Central memory CD4-positive, alpha-beta T cell (primary cell): ENCODE results near the gene HOXA4.

Source experiments
- DNase-seq: peaks from one replicate; pipeline ENCODE4 v3.0.0; 2022

HOXA4 gene

DNA sequence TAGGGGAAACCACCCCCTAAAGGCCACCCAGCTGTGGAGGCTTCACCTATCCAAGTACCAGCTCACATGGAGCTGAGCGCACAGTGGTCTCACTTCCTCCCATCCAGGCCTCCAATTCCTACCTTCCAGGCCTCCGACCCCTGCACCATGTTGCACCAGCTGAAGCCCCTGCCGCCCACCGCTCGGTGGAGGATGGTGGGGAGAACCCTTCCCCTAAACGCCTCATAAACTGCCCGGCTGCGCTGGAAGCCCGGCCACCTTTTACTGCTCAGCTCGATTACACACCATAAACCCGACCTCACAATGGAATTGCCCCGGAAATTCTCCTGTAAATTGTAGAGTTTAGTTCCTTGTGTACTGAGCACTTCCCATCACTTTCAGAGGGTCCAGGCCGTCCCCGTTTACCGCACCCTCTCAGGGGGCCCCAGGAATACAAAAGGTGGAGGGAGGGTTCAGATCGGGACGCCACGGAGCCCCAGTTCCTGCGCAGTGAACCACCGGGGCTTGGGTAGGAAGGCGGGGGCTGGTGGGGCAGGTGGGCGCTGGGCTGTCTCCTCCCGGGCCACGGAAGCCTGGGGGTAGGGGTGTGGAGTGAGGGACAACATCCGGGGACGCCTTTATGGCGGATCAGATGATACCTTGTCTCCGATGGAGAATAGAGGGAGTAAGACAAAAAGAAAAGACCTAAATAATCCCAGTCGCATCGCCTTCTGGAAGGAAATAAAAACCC, 27.3 kb upstream of the HOXA4 start:
- DNase-seq = no peak

DNA sequence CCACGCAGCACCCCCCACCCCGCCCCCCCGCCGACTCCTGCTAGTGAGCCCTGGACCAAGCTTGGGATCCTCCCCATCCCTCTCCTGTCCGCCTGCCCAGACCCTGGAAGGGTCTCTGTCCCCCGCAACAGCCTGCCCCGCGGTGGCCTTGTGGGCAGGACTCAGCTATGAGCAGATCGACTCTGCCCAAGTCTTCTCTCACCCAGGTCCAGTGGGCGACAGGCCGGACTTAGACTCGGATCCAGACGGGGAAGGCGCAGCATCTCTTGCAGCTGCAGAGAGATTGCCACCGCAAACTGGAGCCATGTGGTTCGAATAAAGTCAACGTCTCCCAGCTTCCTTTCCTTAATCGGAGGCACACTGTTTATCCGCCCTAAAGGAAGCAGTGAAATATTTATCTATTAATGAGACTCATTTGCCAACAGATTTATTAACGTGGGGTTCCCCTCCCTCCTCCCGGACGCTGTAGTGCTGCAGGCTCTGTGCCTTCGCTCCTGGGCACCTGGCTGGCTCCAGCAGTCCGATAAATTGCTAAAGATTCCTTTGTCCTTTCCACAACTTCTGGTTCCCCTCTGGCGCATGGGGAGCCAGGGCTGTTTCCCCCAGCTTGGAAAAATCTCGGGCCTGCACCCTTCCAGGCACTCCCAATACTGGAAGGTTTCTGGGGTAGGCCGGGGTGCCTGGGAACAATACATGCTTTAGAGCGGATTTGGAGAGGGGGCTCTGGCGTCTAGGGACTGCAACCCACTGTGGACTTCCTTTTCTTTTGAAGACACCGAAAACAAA, 26.6 kb upstream of the HOXA4 start:
- no peak for DNase-seq

DNA sequence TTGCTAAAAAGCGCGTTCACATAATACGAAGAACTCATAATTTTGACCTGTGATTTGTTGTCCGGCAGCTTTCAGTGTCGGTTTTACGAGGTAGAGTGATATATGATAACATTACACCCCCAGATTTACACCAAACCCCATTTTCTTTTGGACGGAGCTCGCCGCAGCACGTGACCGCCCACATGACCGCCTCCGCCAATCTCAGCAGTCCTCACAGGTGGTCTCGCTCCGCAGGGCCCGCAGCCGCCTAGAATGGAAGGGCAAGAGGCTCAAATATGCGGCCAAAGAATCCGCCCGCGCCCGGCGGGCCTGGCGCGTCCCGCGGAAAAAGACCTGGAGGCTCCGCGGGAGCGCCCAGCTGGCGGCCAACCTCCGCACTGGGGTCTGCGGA, 25.9 kb upstream of the HOXA4 start, which contains the start of gene HOXA7:
HOXA7 (minus strand) TSS at position 168 of the 391 bp plus-strand sequence; CDS start at position 38, 130 bp downstream.
- no peak for DNase-seq

DNA sequence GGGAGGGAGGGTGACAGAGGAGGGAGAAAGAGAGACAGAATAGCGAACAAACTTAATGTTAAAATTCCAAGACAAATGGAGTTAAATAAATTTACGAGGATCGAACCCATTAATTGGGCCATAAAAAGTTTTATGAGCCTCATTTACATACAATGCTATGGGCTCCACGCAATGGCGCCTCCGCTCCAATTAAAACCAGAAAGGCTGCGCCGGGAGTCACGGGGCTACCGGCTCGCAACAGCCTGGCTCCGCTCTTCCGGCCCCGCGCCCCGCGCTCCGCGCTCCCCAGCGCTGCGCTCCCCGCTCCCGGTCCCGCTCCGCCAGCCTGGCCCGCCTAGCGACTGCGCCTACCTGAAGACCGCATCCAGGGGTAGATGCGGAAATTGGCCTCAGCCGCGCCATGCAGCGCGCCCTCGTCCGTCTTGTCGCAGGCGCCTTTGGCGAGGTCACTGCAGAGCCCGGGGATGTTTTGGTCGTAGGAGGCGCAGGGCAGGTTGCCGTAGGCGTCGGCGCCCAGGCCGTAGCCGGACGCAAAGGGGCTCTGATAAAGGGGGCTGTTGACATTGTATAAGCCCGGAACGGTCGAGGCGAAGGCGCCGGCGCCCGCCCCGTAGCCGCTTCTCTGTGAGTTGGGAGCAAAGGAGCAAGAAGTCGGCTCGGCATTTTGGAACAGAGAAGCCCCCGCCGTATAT, 25.4 kb upstream of the HOXA4 start:
- no peak for DNase-seq

DNA sequence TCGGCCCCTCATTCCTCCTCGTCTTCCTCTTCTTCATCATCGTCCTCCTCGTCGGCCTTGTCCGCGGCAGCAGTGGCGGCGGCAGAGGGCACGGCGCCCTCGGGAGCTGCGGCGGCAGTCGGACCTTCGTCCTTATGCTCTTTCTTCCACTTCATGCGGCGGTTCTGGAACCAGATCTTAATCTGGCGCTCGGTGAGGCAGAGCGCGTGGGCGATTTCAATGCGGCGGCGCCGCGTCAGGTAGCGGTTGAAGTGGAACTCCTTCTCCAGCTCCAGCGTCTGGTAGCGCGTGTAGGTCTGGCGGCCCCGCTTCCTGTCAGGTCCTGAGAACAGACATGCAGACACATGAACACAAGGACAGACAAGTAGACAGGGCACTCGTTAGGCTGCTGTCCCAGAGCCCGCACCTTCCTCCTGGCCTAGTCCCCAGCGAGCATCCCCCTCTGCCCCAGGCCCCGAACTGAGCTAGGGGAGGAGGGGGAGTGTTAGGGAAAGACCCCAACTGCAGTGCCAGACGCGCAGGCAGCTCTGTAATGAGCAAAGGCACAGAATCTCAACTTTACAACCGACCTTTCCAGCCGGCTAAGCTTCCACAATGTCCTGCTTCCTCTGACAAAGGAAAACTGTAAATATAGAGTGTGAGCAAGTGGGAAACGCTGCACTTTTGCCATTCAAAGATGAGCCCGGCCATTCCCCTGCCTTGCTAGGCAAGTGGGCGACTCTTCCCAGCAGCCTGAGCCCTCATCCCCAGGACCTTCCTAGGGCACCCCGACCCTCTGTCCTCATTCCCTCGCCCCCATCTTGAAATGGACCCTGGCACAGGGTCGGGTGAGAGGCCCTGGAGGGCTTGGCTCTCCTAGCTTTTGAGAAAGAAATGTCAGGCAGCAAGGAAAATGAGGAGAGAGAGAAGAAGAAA, 24.6 kb upstream of the HOXA4 start:
- no peak for DNase-seq

DNA sequence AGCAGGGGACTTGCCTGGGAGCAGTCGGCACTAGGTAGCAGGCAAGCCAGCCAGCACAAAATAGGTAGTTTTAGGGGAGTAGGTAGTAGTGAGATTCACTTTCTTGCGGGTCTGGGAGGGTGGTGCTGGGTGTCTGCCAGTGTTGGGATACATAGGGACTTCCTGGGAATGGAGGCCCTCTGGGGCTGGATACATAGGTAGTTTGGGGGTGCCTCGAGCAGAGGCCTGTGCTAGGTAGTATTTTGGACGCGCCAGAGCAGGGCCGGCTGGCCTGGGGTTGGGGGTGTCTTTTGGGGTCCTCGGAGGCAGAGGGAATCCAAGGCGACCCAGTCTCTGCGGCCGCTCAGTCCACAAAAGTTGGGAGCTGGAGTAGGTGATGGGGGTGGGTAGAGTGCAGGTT, 23.8 kb upstream of the HOXA4 start:
- no peak for DNase-seq

DNA sequence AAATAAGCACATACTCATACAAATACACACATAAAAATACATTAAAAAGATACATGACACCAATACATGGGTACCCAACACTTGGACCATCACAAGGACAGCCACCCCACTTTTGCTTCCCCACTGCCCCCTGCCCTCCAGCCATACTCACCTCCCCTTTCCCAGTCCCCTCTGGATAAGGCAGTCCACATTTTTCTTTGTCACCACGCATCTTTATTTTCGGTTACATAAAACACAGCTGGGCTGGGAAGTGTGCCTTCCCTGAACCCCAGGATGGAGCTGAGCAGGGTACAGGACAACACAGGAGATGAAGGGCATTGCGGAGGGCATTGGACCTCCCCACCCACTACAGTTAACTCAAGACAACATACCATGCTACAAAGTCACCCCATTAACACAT, 23.0 kb upstream of the HOXA4 start:
- no peak for DNase-seq

DNA sequence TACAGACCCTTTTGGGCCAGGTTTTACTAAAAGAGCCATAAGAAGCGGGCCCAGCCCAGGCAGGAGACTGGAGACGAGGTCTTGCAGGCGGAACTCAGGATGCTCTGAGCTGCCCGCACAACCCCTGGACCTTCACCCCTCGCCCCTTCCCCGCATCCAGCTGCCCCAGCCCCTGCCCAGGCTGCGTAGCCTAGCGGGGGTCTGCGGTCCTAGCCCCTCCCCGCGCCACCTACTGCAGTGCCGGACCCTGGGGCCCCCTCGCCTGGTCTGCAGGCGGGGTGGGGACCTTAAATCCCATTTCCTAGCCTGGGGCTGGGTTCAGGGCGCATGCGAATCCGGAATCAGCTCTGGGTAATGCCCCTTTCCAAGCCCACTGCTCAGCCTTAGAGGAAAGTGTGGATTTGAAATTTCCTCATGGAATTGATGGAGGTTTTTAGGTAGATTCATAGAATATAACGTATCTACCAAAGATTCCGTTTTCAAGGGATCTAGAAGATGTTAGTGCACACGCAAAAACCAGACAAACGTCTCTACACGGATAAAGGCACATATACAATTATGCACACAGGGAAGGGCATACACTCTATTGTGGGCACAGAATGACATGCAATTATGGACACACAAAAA, 22.4 kb upstream of the HOXA4 start:
- no peak for DNase-seq

DNA sequence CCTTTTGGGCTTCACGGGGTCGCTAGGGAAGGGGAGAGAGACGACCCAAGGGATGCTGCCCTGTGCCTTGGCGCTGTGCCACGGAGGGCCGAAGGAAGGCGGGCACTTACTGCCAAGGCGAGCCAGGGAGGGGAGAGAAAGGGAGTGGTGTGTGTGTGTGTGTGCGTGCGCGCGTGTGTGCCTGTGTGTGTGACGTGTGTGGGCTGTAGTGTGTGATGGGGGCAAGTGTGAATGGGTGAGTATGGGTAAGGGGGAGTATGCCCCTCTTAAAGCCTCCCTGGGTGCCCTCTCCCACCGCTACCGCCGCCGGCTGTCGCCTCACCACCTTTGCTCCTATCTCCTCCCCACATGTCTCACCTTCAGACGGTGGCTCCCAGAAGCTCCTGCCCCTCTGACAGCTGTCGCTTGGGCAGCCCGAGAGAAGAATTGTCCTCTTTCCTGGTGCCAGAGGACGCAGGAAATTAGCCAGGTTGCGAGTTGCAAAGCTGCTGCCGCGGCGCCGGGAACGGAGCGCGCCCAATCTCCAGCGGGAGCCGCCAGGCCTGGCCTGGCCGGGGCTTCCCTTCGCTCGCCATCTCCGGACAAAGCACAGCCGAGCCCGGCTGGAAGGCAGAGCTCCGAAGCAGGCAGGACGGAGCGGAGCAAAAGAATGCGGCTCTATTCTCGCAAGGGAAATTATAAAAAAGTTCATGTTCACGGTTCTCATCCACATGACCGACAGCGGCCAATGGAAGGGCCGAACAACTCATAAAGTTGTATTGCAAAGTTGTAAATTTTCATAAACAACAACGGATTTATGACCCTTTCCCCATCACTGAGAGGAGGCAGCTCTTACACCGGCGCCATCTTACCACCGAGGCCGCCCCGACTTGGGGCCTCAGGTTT, 21.6 kb upstream of the HOXA4 start, which contains the start of gene HOXA3:
HOXA3 (minus strand) TSS at position 653 of the 885 bp plus-strand sequence. CDS start 41,943 bp downstream, outside the sequence.
- no peak for DNase-seq

DNA sequence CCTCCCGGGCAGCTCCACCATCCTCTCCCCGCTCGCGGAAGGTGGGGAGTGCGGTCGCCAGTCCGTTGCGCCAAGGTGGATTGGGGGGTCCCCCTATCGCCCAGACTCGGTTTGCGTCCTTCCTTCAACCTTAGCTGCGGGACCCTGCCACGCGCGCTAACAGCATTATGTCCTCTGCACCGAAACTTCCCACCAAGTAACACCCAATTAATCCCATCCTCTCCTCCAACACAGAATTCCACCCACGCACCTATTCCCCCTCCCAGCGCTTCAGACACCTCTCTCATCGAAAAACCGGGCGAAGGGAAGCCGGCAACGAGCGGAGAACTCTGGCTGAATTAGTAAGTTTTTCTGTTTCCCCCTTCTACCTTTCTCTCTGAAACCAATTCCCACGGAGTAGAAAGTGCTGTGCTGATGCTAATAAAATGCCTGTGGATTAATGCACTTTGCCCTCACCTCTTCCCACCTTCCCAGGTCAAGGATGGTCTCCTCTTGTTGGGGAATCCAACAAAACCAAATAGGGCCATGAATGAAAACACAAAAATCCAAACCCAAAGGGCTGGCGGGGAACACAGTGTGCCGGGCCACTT, 20.9 kb upstream of the HOXA4 start:
- DNase-seq = no peak

DNA sequence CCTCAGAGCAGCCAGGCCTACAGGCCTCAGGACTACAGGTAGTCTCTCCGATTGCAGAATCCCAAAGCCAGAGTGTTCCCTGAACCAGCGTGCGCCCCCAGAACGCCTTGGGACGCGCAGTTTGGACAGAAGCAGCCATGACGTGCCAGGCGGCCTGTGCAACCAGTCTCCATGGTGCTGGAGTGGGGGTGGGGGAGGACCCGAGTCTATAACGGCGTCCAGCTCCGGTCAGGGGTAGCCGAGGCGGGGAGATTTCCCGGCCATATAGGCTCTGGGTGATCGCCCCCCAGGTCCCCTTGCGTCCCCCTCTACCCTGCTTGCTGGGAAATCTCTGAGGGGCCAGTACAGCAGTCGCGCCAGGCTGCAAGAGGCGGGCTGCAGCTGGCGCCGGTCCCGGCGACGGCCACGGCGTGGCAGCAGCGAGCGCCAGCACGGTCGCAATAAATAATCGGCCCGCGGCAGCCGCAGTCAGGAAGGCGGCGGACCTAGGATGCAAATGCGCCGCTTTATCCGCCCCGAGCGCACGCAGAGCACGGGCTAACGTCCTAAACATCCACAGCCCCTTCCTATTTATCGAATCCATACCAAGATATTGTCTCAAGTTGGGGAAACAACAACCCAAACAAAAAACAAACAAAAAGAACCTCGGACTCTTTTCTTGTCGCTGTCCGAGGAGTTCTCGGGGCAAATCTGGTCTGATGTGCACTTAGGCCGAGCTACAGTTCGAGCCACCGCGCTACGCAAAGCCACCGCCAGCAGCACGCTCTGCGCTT, 20.2 kb upstream of the HOXA4 start:
- DNase-seq = peak; percentile 48

DNA sequence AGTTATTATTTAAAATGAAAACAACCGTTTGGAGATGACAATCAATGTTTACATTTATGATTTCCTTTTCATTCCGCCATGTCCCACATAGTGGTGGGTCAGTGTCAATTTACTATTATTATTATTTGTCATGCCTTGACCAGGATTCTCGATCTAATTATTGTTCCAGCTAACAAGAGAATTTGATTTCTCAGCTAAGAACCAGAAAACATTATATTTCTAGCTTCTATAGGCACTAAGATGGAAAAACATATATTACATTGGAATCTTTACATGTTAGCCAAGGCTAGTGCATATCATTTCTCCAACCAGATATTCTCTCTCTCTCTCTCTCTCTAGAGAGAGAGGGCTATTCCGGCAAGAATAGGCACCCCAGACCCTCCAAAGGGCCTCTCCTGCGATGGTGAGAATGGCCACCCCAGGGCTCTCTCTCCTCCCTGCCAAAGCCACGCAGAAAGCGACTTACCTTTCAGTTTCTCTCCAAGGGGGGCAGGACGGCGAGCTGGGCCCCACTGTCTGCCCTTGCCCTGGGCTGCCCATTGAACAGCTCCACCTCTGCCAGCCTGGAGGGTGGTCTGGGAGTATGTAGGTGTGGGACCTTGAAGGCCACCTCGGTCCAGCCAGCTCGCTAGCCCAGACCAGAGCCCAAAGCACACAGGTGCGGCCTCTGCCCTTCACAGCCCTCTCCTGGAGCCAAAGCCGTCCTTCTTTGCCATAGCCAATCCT, 19.4 kb upstream of the HOXA4 start:
- no peak for DNase-seq

DNA sequence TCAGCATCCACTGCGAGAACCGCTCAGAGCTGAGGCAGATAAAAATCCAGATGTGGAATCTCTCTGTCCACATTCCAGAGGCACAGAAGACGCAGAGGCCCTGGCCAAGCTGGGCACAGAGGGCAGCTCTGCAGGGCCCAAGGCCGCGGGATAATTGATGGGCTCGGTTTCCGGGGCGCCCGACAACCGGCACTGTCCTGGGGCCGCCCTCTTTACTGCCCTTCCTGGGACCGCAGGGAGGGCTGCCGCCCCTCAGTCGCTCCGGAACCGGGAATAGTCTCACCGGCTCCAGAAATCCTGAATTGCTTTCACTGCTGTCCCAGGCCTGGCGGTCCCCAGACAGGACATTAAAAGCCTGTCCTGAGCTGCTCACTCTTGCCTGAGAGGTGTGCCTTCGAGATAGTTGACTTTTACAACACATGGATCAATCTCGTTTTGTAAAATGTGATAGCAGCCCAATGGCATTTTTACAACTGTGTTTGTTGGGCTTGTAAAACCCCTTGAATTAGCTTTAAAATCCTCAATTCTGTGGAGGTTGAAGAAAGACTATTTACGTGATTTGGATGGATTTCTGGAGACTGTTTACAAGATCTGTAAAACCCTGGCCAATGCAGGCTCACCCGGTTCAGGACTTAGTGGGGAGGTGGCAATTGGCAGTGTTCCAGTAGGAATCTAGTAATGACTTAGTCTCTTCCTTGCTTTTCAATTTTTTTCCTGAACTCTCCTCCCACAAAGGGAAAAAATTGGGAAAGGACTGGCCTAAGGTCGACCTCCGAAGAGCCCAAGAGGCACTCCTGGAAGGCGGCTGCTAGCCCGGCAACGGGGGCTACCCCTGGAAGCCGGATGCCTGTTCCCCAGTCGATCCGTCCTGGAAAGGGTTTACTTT, 18.4 kb upstream of the HOXA4 start:
- no peak for DNase-seq

DNA sequence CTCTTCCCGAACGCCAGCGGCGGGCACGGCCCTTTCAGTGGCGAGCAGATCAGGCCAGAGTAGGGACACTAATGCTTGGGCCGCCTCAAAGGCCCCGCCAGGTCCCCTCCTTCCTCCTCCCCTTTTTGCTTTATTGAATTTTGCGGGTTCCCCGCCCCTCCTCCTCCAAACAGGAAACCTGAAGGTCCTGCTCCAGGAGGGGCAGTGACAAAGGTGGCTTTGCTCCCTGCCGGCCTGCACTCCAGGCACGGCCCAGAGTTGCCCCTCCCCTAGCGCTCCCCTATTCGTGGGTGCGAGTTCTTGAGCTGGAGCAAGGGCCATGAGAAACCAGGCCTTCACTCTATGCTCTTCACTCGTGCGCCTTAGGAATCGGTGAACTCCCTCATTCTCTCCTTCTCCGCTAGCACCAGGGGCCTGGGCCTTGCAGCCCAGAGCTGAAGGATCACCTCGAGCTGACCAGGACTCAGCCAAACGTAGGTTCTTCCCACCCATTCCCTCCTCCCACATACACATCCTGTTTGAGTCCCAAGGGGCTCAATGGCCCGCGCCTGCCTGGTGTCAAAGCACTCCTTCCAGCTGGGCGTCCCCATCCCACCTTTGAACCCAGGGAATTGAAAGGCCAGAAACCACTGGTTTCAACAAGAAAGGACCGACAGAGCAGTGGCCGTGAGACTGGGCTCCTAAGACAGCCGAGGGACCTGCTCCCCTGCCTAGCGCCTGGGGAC, 17.6 kb upstream of the HOXA4 start:
- no peak for DNase-seq

DNA sequence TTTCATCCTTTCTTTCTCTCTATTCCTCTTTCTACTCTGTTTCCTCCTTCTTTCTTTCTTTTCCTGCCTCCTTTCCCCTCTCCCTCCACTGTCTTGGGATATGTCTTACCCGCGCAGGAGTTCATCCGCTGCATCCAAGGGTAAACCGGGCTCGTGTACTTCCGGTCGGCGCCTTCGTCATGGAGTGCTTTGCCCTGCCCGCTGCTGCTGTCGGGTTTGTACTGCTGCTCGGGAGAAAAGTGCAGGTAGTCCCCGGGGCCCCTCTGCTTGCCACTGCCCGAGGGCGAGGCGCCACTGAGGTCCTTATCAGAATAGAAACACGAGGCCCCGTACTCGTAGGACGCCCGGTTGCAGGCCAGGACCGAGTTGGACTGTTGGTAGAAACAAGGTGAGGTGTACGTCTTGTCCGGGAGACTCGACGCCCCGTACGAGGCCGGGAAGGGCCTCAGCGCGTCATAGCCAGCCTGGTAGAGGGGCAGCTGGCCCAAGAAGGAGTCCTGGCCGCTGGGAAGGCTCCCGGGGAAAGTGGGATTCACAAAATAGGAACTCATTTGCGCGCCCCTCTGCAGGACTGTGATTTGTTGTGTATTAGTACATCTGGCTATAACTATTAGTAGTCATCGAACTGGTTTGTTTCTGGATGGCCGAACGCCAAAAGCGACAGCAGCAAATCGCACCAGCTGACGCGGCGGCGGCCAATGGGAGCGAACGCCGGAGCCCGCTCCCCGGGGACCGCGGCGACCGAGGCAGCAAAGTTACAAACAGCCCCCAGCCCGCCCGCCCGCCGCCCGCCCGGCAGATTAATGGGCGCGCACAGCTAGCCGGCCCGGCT, 16.9 kb upstream of the HOXA4 start, which contains the start of gene HOXA6:
HOXA6 (minus strand) TSS at position 576 of the 832 bp plus-strand sequence; CDS start at position 551, 25 bp downstream.
- DNase-seq = no peak
